Heart left ventricle (tissue), 16 donors: Measurements from ENCODE around the gene ZNF501. TPM values are rescaled to one million over a fixed set of nuclear protein-coding genes. Genes with fewer than 3 reads are reported as not detected.

ENCODE experiments used
- ATAC-seq, 4 donors: fragments of 200-7000 bp; cut with Tn5 transposase; one replicate each; pipeline ENCODE4 v1.9.1; 2020 to 2022; ENCODE audit warnings: moderate library complexity in 4 of 4, mild to moderate bottlenecking in 3 of 4, moderate number of reproducible peaks in 1 of 4
- DNase-seq, 5 donors: peaks; one replicate each; pipeline ENCODE4 v3.0.0-alpha.2; 2020
- H3K27ac ChIP-seq, 12 donors: fragments of 200-600 bp; sonication (generic) in 4 of 12; one replicate each; pipeline versions ENCODE4 v1.5.0 to v1.8.0; 2016 to 2022; ENCODE audit warnings: mild to moderate bottlenecking in 2 of 12
- H3K27me3 ChIP-seq, 9 donors: fragments of 200-600 bp; sonication (generic) in 2 of 9; one replicate each; pipeline versions ENCODE4 v1.5.1 to v1.8.0; 2016 to 2022; ENCODE audit warnings: mild to moderate bottlenecking in 3 of 9
- H3K36me3 ChIP-seq, 9 donors: fragments of 200-600 bp; sonication (generic) in 2 of 9; one replicate each; pipeline versions ENCODE4 v1.5.0 to v1.8.0; 2018 to 2022; ENCODE audit warnings: mild to moderate bottlenecking in 2 of 9
- H3K4me1 ChIP-seq, 12 donors: fragments of 200-600 bp; sonication (generic) in 4 of 12; one replicate each; pipeline versions ENCODE4 v1.5.0 to v1.8.0; 2016 to 2022; ENCODE audit warnings: mild to moderate bottlenecking in 3 of 12
- H3K4me3 ChIP-seq, 12 donors: fragments of 200-600 bp; sonication (generic) in 4 of 12; one replicate each; pipeline versions ENCODE4 v1.5.0 to v1.8.0; 2017 to 2022; ENCODE audit warnings: mild to moderate bottlenecking in 9 of 12, moderate library complexity in 4 of 12
- H3K9me3 ChIP-seq, 12 donors: fragments of 200-600 bp; sonication (generic) in 4 of 12; one replicate each; pipeline versions ENCODE4 v1.5.0 to v1.8.0; 2016 to 2022; ENCODE audit warnings: mild to moderate bottlenecking in 1 of 12
- POLR2A ChIP-seq, 2 donors: fragments of 450-650 bp; IDR thresholded peaks; one replicate each; pipeline ENCODE4 v1.6.1; 2017; ENCODE audit warnings: antibody characterized with exemption in 2 of 2, mild to moderate bottlenecking in 2 of 2, moderate library complexity in 2 of 2
- WGBS, 4 donors: extraction: QIAGEN DNeasy Blood & Tissue Kit in 2 of 4; methylation state at CpG; one replicate each; pipeline versions ENCODE4 v1.1.5 to v1.1.7; 2013 to 2018; 5-methylcytosine and 5-hydroxymethylcytosine counted together
- intact Hi-C, 10 donors: fragments of 100-400 bp; cut with DNase I; formaldehyde crosslinking; loops; one replicate each; pipeline versions ENCODE4 v1.11.1 to v1.14.2; 2022
- polyA plus RNA-seq, 2 donors: library from polyadenylated mRNA; stranded (reverse); fragments of 200-250 nt; gene quantifications; one replicate each; pipeline ENCODE4 v1.2.3, GENCODE V29; 2013
- total RNA-seq, 9 donors: library from RNA; depleted of rRNA in 2 of 9; stranded (reverse); fragments of >200 nt in 2 of 9; fragmentation: NEBNext Ultra II Directional in 3 of 9; extraction: Animal tissue kit (Norgen Biotek cat#: 25700) in 3 of 9; gene quantifications; one replicate each; pipeline versions ENCODE4 v1.1.0 to v1.2.4, GENCODE V29; 2016 to 2023
- TF ChIP-seq, protein P1 (sequence below), 12 donors: fragments of 200-600 bp; sonication (generic) in 4 of 12; IDR thresholded peaks; one replicate each; pipeline versions ENCODE4 v1.5.0 to v1.8.0; 2018 to 2022; ENCODE audit warnings: antibody characterized with exemption in 12 of 12, mild to moderate bottlenecking in 5 of 12
- donor health status: ischemic (EF 13 %, LVEDD 7.1; RV severe dilation, severe dysfunction).
- donor health status: healthy with polysubstance abuse.
- donor health status: DM: no; HTN: yes; CAD: no.
- donor health status: DM: no; HTN: no; CAD: no.
- donor health status: ischemic (EF 25% LVEDD 6.9; RV normal size, moderate dysfunction).
- donor health status: ischemic (EF 25% LVEDD 5.7; RV mildly dilated, moderate dysfunction).
- donor health status: healthy.
- donor health status: DM: yes; HTN: yes; CAD: no.
- donor health status: ischemic (EF 35%, LVEDD 5.7; RV mildly dilated, moderate dysfunction).
- donor health status: nonischemic (EF 11% LVEDD 7.7; RV severe dilation, severe dysfunction).
- donor health status: DM: yes; HTN: yes; CAD: no.
- donor health status: PGD.
- donor health status: ischemic (EF 29% LVEDD 5.4; RV normal size, mild dysfunction).
- donor health status: nonischemic (EF 23%, LVEDD 6.1; RV moderate dilation, normal function).

Gene ZNF501
- total and polyA plus RNA-seq, 11 donors: 1.1 to 5.5 (median 3.6) TPM

DNA sequence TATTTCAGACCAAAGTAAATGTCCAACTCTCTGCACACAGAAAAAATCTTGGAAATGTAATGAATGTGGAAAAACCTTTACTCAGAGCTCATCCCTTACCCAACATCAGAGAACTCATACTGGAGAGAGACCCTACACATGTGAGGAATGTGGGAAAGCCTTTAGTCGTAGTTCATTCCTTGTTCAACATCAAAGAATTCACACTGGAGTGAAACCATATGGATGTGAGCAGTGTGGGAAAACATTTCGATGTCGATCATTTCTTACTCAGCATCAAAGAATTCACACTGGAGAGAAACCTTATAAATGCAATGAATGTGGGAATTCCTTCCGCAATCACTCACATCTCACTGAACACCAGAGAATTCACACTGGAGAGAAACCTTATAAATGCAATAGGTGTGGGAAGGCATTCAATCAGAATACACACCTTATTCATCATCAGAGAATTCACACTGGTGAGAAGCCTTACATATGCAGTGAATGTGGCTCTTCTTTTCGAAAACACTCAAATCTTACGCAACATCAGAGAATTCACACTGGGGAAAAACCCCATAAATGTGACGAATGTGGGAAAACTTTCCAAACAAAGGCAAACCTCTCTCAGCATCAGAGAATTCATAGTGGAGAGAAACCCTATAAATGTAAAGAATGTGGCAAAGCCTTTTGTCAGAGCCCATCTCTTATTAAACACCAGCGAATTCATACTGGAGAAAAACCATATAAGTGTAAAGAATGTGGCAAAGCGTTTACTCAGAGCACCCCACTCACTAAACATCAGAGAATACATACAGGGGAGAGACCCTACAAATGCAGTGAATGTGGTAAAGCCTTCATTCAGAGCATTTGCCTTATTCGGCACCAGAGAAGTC, 8.0 kb upstream of the ZNF501 start:
- intact Hi-C loops: no loop called here
- Histone ChIP-seq H3K4me1 (no peaks in the 10 kb centered on the region), H3K36me3 (peaks cover 9 to 81% (median 24%) of the 10 kb centered on the region in 9 donors), H3K27ac (no peak overlapping the region), H3K27me3 (no peaks in the 10 kb centered on the region), H3K4me3 (no peak overlapping the region), H3K9me3 (peaks cover 10 to 100% (median 97%) of the 10 kb centered on the region in 12 donors)
- ATAC-seq: no peak
- WGBS, 4 donors: 96 to 98% (median 98%) methylated on average over 10 of the region's 10 CpGs
- no peak for TF ChIP-seq POLR2A (IDR thresholded peaks at IDR 0.05)
- TF ChIP-seq, protein P1, sequence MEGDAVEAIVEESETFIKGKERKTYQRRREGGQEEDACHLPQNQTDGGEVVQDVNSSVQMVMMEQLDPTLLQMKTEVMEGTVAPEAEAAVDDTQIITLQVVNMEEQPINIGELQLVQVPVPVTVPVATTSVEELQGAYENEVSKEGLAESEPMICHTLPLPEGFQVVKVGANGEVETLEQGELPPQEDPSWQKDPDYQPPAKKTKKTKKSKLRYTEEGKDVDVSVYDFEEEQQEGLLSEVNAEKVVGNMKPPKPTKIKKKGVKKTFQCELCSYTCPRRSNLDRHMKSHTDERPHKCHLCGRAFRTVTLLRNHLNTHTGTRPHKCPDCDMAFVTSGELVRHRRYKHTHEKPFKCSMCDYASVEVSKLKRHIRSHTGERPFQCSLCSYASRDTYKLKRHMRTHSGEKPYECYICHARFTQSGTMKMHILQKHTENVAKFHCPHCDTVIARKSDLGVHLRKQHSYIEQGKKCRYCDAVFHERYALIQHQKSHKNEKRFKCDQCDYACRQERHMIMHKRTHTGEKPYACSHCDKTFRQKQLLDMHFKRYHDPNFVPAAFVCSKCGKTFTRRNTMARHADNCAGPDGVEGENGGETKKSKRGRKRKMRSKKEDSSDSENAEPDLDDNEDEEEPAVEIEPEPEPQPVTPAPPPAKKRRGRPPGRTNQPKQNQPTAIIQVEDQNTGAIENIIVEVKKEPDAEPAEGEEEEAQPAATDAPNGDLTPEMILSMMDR (IDR thresholded peaks at IDR 0.05): no peak
- DNase-seq: no peak

DNA sequence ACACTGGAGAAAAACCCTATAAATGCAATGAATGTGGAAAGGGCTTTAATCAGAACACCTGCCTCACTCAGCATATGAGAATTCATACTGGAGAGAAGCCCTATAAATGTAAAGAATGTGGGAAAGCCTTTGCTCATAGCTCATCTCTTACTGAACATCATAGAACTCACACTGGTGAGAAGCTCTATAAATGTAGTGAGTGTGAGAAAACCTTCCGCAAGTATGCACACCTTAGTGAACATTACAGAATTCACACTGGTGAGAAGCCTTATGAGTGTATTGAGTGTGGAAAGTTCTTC, 7.4 kb upstream of the ZNF501 start:
- ATAC-seq (no peak), DNase-seq (no peak)
- Histone ChIP-seq H3K27me3 (no peaks in the 10 kb centered on the region), H3K9me3 (peaks cover 10 to 100% (median 97%) of the 10 kb centered on the region in 12 donors), H3K4me3 (no peak overlapping the region), H3K27ac (no peak overlapping the region), H3K36me3 (peaks cover 9 to 75% (median 24%) of the 10 kb centered on the region in 9 donors), H3K4me1 (no peaks in the 10 kb centered on the region)
- TF ChIP-seq POLR2A (IDR thresholded peaks at IDR 0.05): no peak
- TF ChIP-seq, protein P1 (IDR thresholded peaks at IDR 0.05): no peak
- intact Hi-C loops: no loop called here
- WGBS, 4 donors: 97 to 100% (median 100%) methylated on average over 1 of the region's 1 CpG

DNA sequence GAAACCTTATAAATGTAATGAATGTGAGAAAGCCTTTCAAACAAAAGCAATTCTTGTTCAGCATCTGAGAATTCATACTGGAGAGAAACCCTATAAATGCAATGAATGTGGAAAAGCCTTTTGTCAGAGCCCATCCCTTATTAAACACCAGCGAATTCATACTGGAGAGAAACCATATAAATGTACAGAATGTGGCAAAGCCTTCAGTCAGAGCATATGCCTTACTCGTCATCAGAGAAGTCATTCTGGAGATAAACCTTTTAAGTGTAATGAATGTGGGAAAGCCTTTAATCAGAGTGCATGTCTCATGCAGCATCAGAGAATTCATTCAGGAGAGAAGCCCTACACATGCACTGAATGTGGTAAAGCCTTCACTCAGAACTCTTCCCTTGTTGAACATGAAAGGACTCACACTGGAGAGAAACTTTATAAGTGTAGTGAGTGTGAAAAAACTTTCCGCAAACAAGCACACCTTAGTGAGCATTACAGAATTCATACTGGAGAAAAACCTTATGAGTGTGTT, 5.3 kb downstream of the ZNF501 start:
- no peak for ATAC-seq
- 95 to 98% (median 97%) methylated on average over 3 of the region's 3 CpGs for WGBS, 4 donors
- H3K4me3 ChIP-seq: no peak overlapping the region
- DNase-seq: no peak
- H3K27me3 ChIP-seq: no peaks in the 10 kb centered on the region
- no peak overlapping the region for H3K27ac ChIP-seq
- H3K9me3 ChIP-seq: peaks cover 4 to 99% (median 83%) of the 10 kb centered on the region in 12 donors
- intact Hi-C loops: no loop called here
- peaks cover 8 to 61% (median 39%) of the 10 kb centered on the region in 9 donors for H3K36me3 ChIP-seq
- TF ChIP-seq, protein P1 (IDR thresholded peaks at IDR 0.05): no peak
- no peak for TF ChIP-seq POLR2A (IDR thresholded peaks at IDR 0.05)
- peaks cover 0 to 9% (median 0%) of the 10 kb centered on the region in 12 donors for H3K4me1 ChIP-seq

DNA sequence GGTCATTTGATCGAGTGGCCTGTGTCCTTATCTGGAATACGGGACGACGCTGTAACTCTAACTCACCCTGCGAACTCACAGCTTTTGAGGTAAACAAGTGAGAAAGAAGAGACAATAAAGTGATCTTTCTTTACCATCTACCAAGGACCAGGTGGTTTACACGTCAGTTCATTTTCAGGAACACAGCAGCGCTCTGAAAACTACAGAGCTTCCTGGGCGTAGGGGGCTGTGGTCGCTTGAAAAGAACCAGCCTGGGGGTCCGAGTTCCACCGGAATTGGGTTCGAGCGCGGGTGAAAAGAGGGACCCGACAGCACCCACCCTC, 31.6 kb downstream of the ZNF501 start:
- WGBS, 4 donors: 1 to 3% (median 2%) methylated on average over 15 of the region's 15 CpGs
- Histone ChIP-seq H3K4me1 (peaks cover 0 to 20% (median 13%) of the 10 kb centered on the region in 12 donors), H3K9me3 (peaks cover 0 to 19% (median 1%) of the 10 kb centered on the region in 12 donors), H3K27me3 (no peaks in the 10 kb centered on the region), H3K4me3 (peak overlapping the region; percentile 63 to 94 (median 74)), H3K36me3 (peaks cover 0 to 28% (median 2%) of the 10 kb centered on the region in 9 donors), H3K27ac (peak overlapping the region in 11 of 12 donors; percentile 34 to 84 (median 72))
- intact Hi-C loops: loop anchor here in 9 of 10 donors (1.0 to 10.0 kb wide), 7 partner anchors 30 to 104 kb away; partner anchors contain the start of genes TMEM42 (in 7 of the 9), ZNF502 (in 2 of the 9) and ZNF501 (in 1 of the 9)
- ATAC-seq (peak in 1 of 4 donors; percentile 13), DNase-seq (no peak)
- TF ChIP-seq, protein P1 (IDR thresholded peaks at IDR 0.05): no peak
- no peak for TF ChIP-seq POLR2A (IDR thresholded peaks at IDR 0.05)
